ENCODE data around the gene EIF4E2. TPM values are rescaled to one million over a fixed set of nuclear protein-coding genes. Genes with fewer than 3 reads are reported as not detected.

The EIF4E2 gene
- total and polyA plus RNA-seq, 2 of the 4 experiments (the other 2 are of a cell fraction) = 52.1 to 105 TPM

- H3K9ac ChIP-seq (ENCODE audit: low read depth, low read length) = no peak overlapping the region
- H3K27ac ChIP-seq (ENCODE audit: insufficient read depth, low read length) = no peak overlapping the region
- H3K14ac ChIP-seq (replicated peaks; ENCODE audit: low read depth, low read length) = no peak overlapping the region
- H3K18ac ChIP-seq (ENCODE audit: low read depth, low read length) = no peak overlapping the region
- H3K79me1 ChIP-seq (ENCODE audit: low read depth in 1 of 2, low read length in 2 of 2) = no peaks in the 10 kb centered on the region
- H3K9me1 ChIP-seq (ENCODE audit: insufficient read depth, low read length) = peaks cover 3% of the 10 kb centered on the region; the same call in 1 of the 2 replicates
- no peak overlapping the region for H3K23ac ChIP-seq (ENCODE audit: low read depth, low read length)
- POLR2A ChIA-PET (ENCODE audit: unreplicated experiment) = no interaction called here
- H3K27me3 ChIP-seq (ENCODE audit: control insufficient read depth, insufficient read depth, low read length) = peaks cover 4% of the 10 kb centered on the region
- H2BK15ac ChIP-seq (ENCODE audit: low read depth, low read length) = no peak overlapping the region
- WGBS, 2 experiments (ENCODE audit: extremely low coverage in 2 of 2, insufficient read length in 1 of 2) = 100% methylated on average over 1 of the region's 7 CpGs; no CpG with 5 or more reads in 1 of the 2 experiments
- no peak overlapping the region for H3K4me2 ChIP-seq (ENCODE audit: low read depth, low read length)
- no peak for DNase-seq
- no peak overlapping the region for H2BK120ac ChIP-seq (ENCODE audit: low read depth, low read length)
- H4K91ac ChIP-seq (ENCODE audit: insufficient read depth, low read depth, low read length) = no peak overlapping the region
- no peak overlapping the region for H2AK5ac ChIP-seq (ENCODE audit: low read depth, low read length)
- intact Hi-C loops (cut with micrococcal nuclease) (no loop called here), in situ Hi-C loops (cut with MboI; ENCODE audit: low sequenced_read_pairs) (no loop called here), dilution Hi-C loops (cut with HindIII; ENCODE audit: low sequenced_read_pairs, unreplicated experiment) (no loop called here)
- no peak overlapping the region for H2BK20ac ChIP-seq (ENCODE audit: low read depth, low read length)
- no TSS peak for BruUV-seq (replicated peaks)
- H2AK9ac ChIP-seq (replicated peaks; ENCODE audit: low read depth, low read length, poor library complexity) = no peak overlapping the region
- H3K4ac ChIP-seq (ENCODE audit: low read depth, low read length) = no peak overlapping the region
- H4K8ac ChIP-seq (ENCODE audit: low read depth in 2 of 2, low read length in 2 of 2) = no peak overlapping the region
- H2BK5ac ChIP-seq (ENCODE audit: low read depth, low read length, poor library complexity, severe bottlenecking) = no peak overlapping the region
- no peak for ATAC-seq (ENCODE audit: low read depth)
- H4K5ac ChIP-seq (ENCODE audit: low read depth, low read length) = no peak overlapping the region
- CTCF ChIA-PET = no interaction called here
- no peaks in the 10 kb centered on the region for H3K4me1 ChIP-seq (ENCODE audit: control insufficient read depth, insufficient read depth, low read length)
- no peak overlapping the region for H3K4me3 ChIP-seq (ENCODE audit: insufficient read depth, low read depth, low read length)
- H3K36me3 ChIP-seq (ENCODE audit: control insufficient read depth, insufficient read depth, low read length) = no peaks in the 10 kb centered on the region
- H3K56ac ChIP-seq (ENCODE audit: extremely low read depth, insufficient read depth, low read length) = no peak overlapping the region
- no peak overlapping the region for H2AFZ ChIP-seq (replicated peaks; ENCODE audit: low read length, poor library complexity)
- H4K20me1 ChIP-seq (ENCODE audit: insufficient read depth, low read length) = no peaks in the 10 kb centered on the region
- TF ChIP-seq, protein P1, sequence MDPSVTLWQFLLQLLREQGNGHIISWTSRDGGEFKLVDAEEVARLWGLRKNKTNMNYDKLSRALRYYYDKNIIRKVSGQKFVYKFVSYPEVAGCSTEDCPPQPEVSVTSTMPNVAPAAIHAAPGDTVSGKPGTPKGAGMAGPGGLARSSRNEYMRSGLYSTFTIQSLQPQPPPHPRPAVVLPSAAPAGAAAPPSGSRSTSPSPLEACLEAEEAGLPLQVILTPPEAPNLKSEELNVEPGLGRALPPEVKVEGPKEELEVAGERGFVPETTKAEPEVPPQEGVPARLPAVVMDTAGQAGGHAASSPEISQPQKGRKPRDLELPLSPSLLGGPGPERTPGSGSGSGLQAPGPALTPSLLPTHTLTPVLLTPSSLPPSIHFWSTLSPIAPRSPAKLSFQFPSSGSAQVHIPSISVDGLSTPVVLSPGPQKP (IDR thresholded peaks at IDR 0.05; ENCODE audit: borderline replicate concordance, low read depth, low read length) = no peak
- TF ChIP-seq RFX5 (IDR thresholded peaks at IDR 0.05; ENCODE audit: low read depth, low read length) = no peak
- TF ChIP-seq SMC3 (IDR thresholded peaks at IDR 0.05; ENCODE audit: low read depth, low read length) = no peak
- TF ChIP-seq NFE2L2 (IDR thresholded peaks at IDR 0.05; ENCODE audit: low read depth, low read length) = no peak
- TF ChIP-seq RAD21 (IDR thresholded peaks at IDR 0.05; ENCODE audit: low read length) = no peak
- TF ChIP-seq CHD1 (IDR thresholded peaks at IDR 0.05; ENCODE audit: low read depth, low read length) = no peak
- TF ChIP-seq MXI1 (IDR thresholded peaks at IDR 0.05; ENCODE audit: borderline replicate concordance, low read depth, low read length) = no peak
- TF ChIP-seq, protein P2, sequence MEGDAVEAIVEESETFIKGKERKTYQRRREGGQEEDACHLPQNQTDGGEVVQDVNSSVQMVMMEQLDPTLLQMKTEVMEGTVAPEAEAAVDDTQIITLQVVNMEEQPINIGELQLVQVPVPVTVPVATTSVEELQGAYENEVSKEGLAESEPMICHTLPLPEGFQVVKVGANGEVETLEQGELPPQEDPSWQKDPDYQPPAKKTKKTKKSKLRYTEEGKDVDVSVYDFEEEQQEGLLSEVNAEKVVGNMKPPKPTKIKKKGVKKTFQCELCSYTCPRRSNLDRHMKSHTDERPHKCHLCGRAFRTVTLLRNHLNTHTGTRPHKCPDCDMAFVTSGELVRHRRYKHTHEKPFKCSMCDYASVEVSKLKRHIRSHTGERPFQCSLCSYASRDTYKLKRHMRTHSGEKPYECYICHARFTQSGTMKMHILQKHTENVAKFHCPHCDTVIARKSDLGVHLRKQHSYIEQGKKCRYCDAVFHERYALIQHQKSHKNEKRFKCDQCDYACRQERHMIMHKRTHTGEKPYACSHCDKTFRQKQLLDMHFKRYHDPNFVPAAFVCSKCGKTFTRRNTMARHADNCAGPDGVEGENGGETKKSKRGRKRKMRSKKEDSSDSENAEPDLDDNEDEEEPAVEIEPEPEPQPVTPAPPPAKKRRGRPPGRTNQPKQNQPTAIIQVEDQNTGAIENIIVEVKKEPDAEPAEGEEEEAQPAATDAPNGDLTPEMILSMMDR (conservative IDR thresholded peaks at IDR 0.05; ENCODE audit: low read depth, low read length) = no peak
- TF ChIP-seq CEBPB (IDR thresholded peaks at IDR 0.05; ENCODE audit: low read depth, low read length) = no peak
- TF ChIP-seq FOS (IDR thresholded peaks at IDR 0.05; ENCODE audit: low read depth, low read length) = no peak
- TF ChIP-seq POLR2A (IDR thresholded peaks at IDR 0.05; ENCODE audit: low read depth, low read length) = no peak
- no peak for TF ChIP-seq BHLHE40 (IDR thresholded peaks at IDR 0.05; ENCODE audit: low read depth, low read length)
- no peak for TF ChIP-seq MAZ (IDR thresholded peaks at IDR 0.05; ENCODE audit: borderline replicate concordance, low read depth, low read length)
- no peak for TF ChIP-seq USF2 (IDR thresholded peaks at IDR 0.05; ENCODE audit: low read depth, low read length)
- no peak for TF ChIP-seq RCOR1 (IDR thresholded peaks at IDR 0.05; ENCODE audit: insufficient replicate concordance, low read length)
- H3K9me3 ChIP-seq (ENCODE audit: control insufficient read depth, insufficient read depth, low read length) = no peaks in the 10 kb centered on the region
Observed at GRCh38 chr2:232597362-232598079, 47.0 kb downstream of the EIF4E2 start.

Measured in IMR-90 (cell line).